Activated naive CD8-positive, alpha-beta T cell treated with anti-CD3 and anti-CD28 coated beads, Interleukin-2, amount 50 U/mL, for 24 hours (primary cell): Measurements from ENCODE around the gene GMPPA.

Experiments
- ATAC-seq: fragments of 150-1000 bp; cut with Tn5 transposase; one replicate; pipeline ENCODE4 v1.10.0; 2021
- DNase-seq: peaks from one replicate; pipeline ENCODE4 v3.0.0; 2021
- H3K27ac Mint-ChIP-seq: one replicate; pipeline ENCODE4 v1.8.0; 2021; ENCODE audit warnings: mild to moderate bottlenecking, mixed read lengths
- H3K27me3 Mint-ChIP-seq: one replicate; pipeline ENCODE4 v1.8.0; 2021; ENCODE audit warnings: mixed read lengths
- H3K36me3 Mint-ChIP-seq: one replicate; pipeline ENCODE4 v1.8.0; 2021; ENCODE audit warnings: low read depth, mixed read lengths
- H3K4me1 Mint-ChIP-seq: one replicate; pipeline ENCODE4 v1.8.0; 2021; ENCODE audit warnings: mixed read lengths
- H3K4me3 Mint-ChIP-seq: one replicate; pipeline ENCODE4 v1.8.0; 2021; ENCODE audit warnings: mild to moderate bottlenecking, moderate library complexity, mixed read lengths
- H3K9me3 Mint-ChIP-seq: one replicate; pipeline ENCODE4 v1.8.0; 2021; ENCODE audit warnings: mixed read lengths

The GMPPA gene

DNA sequence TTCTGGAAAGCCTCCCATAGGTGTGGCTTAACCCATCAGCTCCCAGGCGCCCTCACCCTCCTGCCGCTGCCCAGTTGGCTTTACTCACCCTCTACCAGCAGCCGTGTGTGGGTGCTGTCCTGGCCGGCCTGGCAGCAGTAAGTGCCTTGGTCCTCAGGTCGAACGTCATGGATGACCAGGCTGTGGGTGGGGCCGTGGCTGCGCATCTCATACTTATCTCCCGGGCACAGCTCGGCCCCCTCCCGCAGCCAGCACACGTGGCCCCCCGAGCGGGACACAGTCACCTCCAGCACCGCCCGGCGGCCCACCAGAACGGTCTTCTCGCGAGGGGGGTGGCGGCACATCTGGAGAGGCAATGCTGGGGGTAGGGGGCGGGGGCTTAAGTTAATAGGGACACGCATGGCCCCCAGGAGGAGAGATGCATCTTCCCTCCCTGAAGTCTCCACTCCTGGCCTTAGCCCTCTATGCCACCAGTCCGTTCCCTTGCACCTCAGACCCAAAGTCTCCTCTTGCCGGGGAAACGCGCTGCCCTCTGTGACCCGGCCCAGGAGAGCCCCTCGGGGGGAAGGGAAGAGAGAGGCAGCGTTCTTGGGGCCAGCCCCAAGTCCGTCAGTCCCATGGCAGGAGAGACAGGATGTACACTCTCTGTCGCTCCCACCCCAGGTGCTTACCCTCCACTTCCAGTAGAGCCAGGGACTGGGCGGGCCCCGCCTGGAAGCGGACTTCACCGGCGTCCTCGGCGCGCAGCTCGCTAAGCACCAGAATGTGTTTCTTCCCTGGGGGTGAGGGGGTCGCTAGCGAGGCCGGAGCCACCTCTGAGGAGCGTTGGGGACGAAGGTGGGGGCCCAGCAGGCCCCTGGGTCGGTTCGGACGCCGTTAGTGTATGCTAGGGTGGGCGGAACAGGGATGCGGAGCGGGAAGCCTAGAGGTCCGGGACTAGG lies 53.0 kb downstream of the GMPPA start:
- peak; percentile 18 for DNase-seq
- Mint-ChIP-seq H3K4me3 (peak overlapping the region; percentile 63), H3K27ac (no peak overlapping the region), H3K36me3 (no peaks in the 10 kb centered on the region), H3K4me1 (peaks cover 6% of the 10 kb centered on the region), H3K9me3 (no peaks in the 10 kb centered on the region), H3K27me3 (peaks cover 44% of the 10 kb centered on the region)
- peak; percentile 1 for ATAC-seq

GRCh38 chr2:219552382-219553167 lies 53.9 kb downstream of the GMPPA start:
- H3K36me3 Mint-ChIP-seq: no peaks in the 10 kb centered on the region
- peak overlapping the region; percentile 63 for H3K4me3 Mint-ChIP-seq
- peak; percentile 83 for DNase-seq
- peak; percentile 82 for ATAC-seq
- no peaks in the 10 kb centered on the region for H3K9me3 Mint-ChIP-seq
- H3K4me1 Mint-ChIP-seq: peaks cover 6% of the 10 kb centered on the region
- peaks cover 44% of the 10 kb centered on the region for H3K27me3 Mint-ChIP-seq
- H3K27ac Mint-ChIP-seq: no peak overlapping the region

GRCh38 chr2:219553168-219553417 lies 54.4 kb downstream of the GMPPA start:
- H3K27me3 Mint-ChIP-seq: peaks cover 44% of the 10 kb centered on the region
- H3K4me1 Mint-ChIP-seq: peaks cover 6% of the 10 kb centered on the region
- H3K9me3 Mint-ChIP-seq: no peaks in the 10 kb centered on the region
- no peak for DNase-seq
- ATAC-seq: no peak
- no peak overlapping the region for H3K27ac Mint-ChIP-seq
- peak overlapping the region; percentile 4 for H3K4me3 Mint-ChIP-seq
- H3K36me3 Mint-ChIP-seq: no peaks in the 10 kb centered on the region

GRCh38 chr2:219553463-219553963 lies 54.8 kb downstream of the GMPPA start:
- H3K9me3 Mint-ChIP-seq: no peaks in the 10 kb centered on the region
- no peak for ATAC-seq
- H3K27ac Mint-ChIP-seq: no peak overlapping the region
- no peak for DNase-seq
- no peaks in the 10 kb centered on the region for H3K36me3 Mint-ChIP-seq
- peaks cover 40% of the 10 kb centered on the region for H3K27me3 Mint-ChIP-seq
- peaks cover 6% of the 10 kb centered on the region for H3K4me1 Mint-ChIP-seq
- H3K4me3 Mint-ChIP-seq: peak overlapping the region; percentile 4

- Mint-ChIP-seq H3K27me3 (peaks cover 40% of the 10 kb centered on the region), H3K4me1 (peaks cover 6% of the 10 kb centered on the region), H3K9me3 (no peaks in the 10 kb centered on the region), H3K4me3 (no peak overlapping the region), H3K36me3 (no peaks in the 10 kb centered on the region), H3K27ac (no peak overlapping the region)
- no peak for DNase-seq
- no peak for ATAC-seq
Measured at GRCh38 chr2:219554350-219554749, 55.7 kb downstream of the GMPPA start.

- DNase-seq (no peak), ATAC-seq (no peak)
- Mint-ChIP-seq H3K27ac (no peak overlapping the region), H3K9me3 (no peaks in the 10 kb centered on the region), H3K36me3 (no peaks in the 10 kb centered on the region), H3K27me3 (peaks cover 34% of the 10 kb centered on the region), H3K4me3 (no peak overlapping the region), H3K4me1 (peaks cover 6% of the 10 kb centered on the region)
Measured at GRCh38 chr2:219555956-219556355, 57.3 kb downstream of the GMPPA start.

- DNase-seq: no peak
- Mint-ChIP-seq H3K9me3 (no peaks in the 10 kb centered on the region), H3K4me1 (peaks cover 6% of the 10 kb centered on the region), H3K36me3 (no peaks in the 10 kb centered on the region), H3K27ac (no peak overlapping the region), H3K27me3 (peaks cover 29% of the 10 kb centered on the region), H3K4me3 (no peak overlapping the region)
- no peak for ATAC-seq
Measured at GRCh38 chr2:219556413-219556812, 57.7 kb downstream of the GMPPA start.
